Fibroblast of lung (primary cell): ENCODE data around the gene CHIT1. TPM values are rescaled to one million over a fixed set of nuclear protein-coding genes. Genes with fewer than 3 reads are reported as not detected.

Experiments
- DNase-seq, 2 donors: peaks; one replicate each; pipeline versions ENCODE4 v3.0.0 to v3.0.0-alpha.2; 2010; ENCODE audit warnings: low read depth in 2 of 2
- H2AFZ ChIP-seq: 2 replicates; pipeline ENCODE4 v1.5.1; 2012; ENCODE audit warnings: low read length, control low read depth, inconsistent platforms
- H3K27ac ChIP-seq: 2 replicates; pipeline ENCODE4 v1.5.1; 2011; ENCODE audit warnings: low read length, control low read depth; ENCODE audit not compliant: insufficient read depth
- H3K27me3 ChIP-seq: 2 replicates; pipeline ENCODE4 v1.5.1; 2011; ENCODE audit warnings: mild to moderate bottlenecking, low read length; ENCODE audit not compliant: control insufficient read depth, insufficient read depth
- H3K36me3 ChIP-seq: 2 replicates; pipeline ENCODE4 v1.5.1; 2011; ENCODE audit warnings: low read length; ENCODE audit not compliant: control insufficient read depth, insufficient read depth
- H3K4me1 ChIP-seq: 2 replicates; pipeline ENCODE4 v1.5.1; 2011; ENCODE audit warnings: low read length; ENCODE audit not compliant: control insufficient read depth, insufficient read depth; ENCODE audit errors: extremely low read depth
- H3K4me2 ChIP-seq: 2 replicates; pipeline ENCODE4 v1.5.1; 2011; ENCODE audit warnings: low read length, control low read depth; ENCODE audit not compliant: insufficient read depth; ENCODE audit errors: extremely low read depth
- H3K4me3 ChIP-seq, 4 experiments: fragments of 200-600 bp in 1 of 4; sonication (generic) in 1 of 4; replicated peaks in 1 of 4; 2 replicates each; pipeline ENCODE4 v1.5.1; 2011 to 2016; ENCODE audit warnings: low read length in 4 of 4, low read depth in 3 of 4, mild to moderate bottlenecking in 3 of 4, control low read depth in 2 of 4, inconsistent platforms in 1 of 4, mixed read lengths in 1 of 4; ENCODE audit not compliant: insufficient read depth in 1 of 4; ENCODE audit errors: control extremely low read depth in 1 of 4
- H3K79me2 ChIP-seq: 2 replicates; pipeline ENCODE4 v1.5.1; 2012; ENCODE audit warnings: mild to moderate bottlenecking, low read length, inconsistent platforms; ENCODE audit not compliant: control insufficient read depth, insufficient read depth
- H3K9ac ChIP-seq: 2 replicates; pipeline ENCODE4 v1.5.1; 2011; ENCODE audit warnings: mild to moderate bottlenecking, low read length, control low read depth; ENCODE audit not compliant: insufficient read depth
- H3K9me3 ChIP-seq: 2 replicates; pipeline ENCODE4 v1.5.1; 2012; ENCODE audit warnings: low read depth, low read length; ENCODE audit not compliant: control insufficient read depth, insufficient read depth
- H4K20me1 ChIP-seq: 2 replicates; pipeline ENCODE4 v1.5.1; 2011; ENCODE audit warnings: low read length; ENCODE audit not compliant: control insufficient read depth, insufficient read depth; ENCODE audit errors: extremely low read depth
- EZH2 ChIP-seq: IDR thresholded peaks from 2 replicates; pipeline ENCODE4 v1.5.1; 2012; ENCODE audit warnings: low read length, control low read depth, mild to moderate bottlenecking; ENCODE audit errors: missing control alignments
- polyA plus RNA-seq, 2 donors: library from polyadenylated mRNA; depleted of rRNA in 1 of 2; stranded (reverse) in 1 of 2; unstranded in 1 of 2; fragments of >200 nt; gene quantifications; 2 replicates each; pipeline ENCODE4 v1.2.1, GENCODE V29; 2011 to 2012; ENCODE audit warnings: missing spikeins in 1 of 2
- total RNA-seq: library from RNA; depleted of rRNA; stranded (reverse); fragments of >200 nt; gene quantifications from 2 replicates; pipeline ENCODE4 v1.2.1, GENCODE V29; 2014
- TF ChIP-seq, protein P1 (sequence below), 2 donors: IDR thresholded peaks in 1 of 2; conservative IDR thresholded peaks in 1 of 2; 1 replicate in 1 of 2; 2 replicates in 1 of 2; pipeline ENCODE4 v1.5.1; 2011 to 2012; ENCODE audit warnings: low read length in 2 of 2, control low read depth in 1 of 2, inconsistent platforms in 1 of 2, low read depth in 1 of 2, mild to moderate bottlenecking in 1 of 2

Gene CHIT1
- total and polyA plus RNA-seq, 2 donors (not counting 1 experiment from before 2014, with no cell fraction given) = not detected

DNA sequence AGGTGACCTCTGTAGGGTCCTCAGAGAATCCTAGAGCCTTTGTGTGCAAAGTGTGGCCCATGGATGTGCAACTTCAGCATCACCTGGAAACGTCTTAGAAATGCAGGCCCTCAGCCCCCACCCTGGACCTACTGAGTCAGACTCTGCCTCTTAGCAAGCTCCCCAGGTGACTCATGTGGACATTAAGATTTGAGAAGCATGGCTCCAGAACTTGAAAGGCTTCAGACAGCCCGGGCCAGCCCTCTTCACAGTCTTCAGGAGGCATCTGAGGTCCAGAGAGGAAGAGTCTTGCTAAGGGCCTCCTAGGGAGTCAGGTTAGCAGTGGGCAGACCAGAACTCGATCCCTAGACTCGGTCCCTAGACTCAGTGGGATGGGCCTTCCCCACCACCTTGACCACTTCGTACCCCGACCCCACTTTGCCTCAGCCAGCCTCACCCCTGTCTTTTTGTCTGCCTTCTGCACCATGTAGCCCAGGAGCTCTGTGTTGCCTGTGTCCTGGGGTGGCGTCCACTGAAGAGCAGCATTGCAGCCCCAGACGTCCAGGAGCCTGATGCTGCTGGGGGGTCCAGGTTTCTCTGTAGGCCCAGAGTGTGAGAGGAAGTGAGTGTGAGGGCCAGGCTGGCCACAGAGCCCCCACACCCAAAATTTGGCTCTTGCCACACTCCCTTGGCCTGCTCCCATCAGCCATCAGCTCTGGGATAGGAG, 58.7 kb downstream of the CHIT1 start:
- Histone ChIP-seq H3K36me3 (no peaks in the 10 kb centered on the region), H3K9ac (no peak overlapping the region), H3K9me3 (no peaks in the 10 kb centered on the region), H4K20me1 (no peaks in the 10 kb centered on the region), H3K4me1 (peaks cover 3% of the 10 kb centered on the region), H3K27ac (no peak overlapping the region), H3K27me3 (no peaks in the 10 kb centered on the region), H3K4me3 (no peak overlapping the region), H2AFZ (no peak overlapping the region), H3K79me2 (no peaks in the 10 kb centered on the region), H3K4me2 (no peak overlapping the region)
- TF ChIP-seq, protein P1, sequence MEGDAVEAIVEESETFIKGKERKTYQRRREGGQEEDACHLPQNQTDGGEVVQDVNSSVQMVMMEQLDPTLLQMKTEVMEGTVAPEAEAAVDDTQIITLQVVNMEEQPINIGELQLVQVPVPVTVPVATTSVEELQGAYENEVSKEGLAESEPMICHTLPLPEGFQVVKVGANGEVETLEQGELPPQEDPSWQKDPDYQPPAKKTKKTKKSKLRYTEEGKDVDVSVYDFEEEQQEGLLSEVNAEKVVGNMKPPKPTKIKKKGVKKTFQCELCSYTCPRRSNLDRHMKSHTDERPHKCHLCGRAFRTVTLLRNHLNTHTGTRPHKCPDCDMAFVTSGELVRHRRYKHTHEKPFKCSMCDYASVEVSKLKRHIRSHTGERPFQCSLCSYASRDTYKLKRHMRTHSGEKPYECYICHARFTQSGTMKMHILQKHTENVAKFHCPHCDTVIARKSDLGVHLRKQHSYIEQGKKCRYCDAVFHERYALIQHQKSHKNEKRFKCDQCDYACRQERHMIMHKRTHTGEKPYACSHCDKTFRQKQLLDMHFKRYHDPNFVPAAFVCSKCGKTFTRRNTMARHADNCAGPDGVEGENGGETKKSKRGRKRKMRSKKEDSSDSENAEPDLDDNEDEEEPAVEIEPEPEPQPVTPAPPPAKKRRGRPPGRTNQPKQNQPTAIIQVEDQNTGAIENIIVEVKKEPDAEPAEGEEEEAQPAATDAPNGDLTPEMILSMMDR (conservative IDR thresholded peaks at IDR 0.05 in 1 of 2, IDR thresholded peaks at IDR 0.05 in 1 of 2; ENCODE audit: low read depth in 1 of 2, low read length in 2 of 2) = no peak
- no peak for TF ChIP-seq EZH2
- DNase-seq = peak in 1 of 2 donors; percentile 36

DNA sequence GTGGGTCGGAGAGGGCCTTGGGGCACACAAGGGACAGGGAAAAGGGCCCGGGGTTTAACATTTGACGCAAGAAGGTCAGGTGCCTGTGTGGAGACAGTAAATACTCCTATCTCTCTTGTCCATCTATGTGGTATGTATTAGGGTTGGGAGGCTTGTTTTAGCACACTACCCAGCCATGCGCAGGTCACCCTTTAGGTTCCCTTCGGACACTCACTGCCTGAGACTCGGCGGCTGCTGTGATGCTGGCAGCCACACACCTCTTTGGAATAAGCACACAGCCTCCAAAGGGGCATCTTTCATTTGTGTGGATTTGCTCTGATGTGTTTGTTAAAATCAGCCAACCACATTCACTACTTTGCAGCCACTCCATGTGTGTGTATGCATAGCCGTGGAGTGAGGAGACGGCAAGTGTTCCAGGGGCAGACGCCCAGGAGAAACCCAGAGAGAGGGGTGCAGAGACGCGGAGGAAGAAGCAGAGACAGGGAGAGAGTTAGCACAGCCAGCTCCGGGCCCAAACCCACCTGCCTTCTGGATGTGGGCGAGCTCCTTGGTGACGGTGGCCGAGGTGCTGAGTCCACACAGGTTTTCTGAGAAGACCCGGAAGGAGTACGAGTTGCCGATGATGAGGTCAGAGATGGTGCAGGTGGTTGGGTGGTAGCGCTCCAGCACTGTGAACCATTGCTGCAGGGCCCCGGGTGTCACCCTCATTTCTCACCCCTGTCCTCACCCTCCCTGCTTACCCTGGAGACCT, 59.5 kb downstream of the CHIT1 start:
- H3K27ac ChIP-seq = no peak overlapping the region
- no peak overlapping the region for H3K4me3 ChIP-seq
- no peaks in the 10 kb centered on the region for H3K36me3 ChIP-seq
- H3K4me2 ChIP-seq = no peak overlapping the region
- no peak overlapping the region for H2AFZ ChIP-seq
- no peak overlapping the region for H3K9ac ChIP-seq
- H3K9me3 ChIP-seq = no peaks in the 10 kb centered on the region
- TF ChIP-seq, protein P1 (conservative IDR thresholded peaks at IDR 0.05 in 1 of 2, IDR thresholded peaks at IDR 0.05 in 1 of 2; ENCODE audit: low read depth in 1 of 2, low read length in 2 of 2) = no peak
- no peak for TF ChIP-seq EZH2
- H4K20me1 ChIP-seq = no peaks in the 10 kb centered on the region
- H3K4me1 ChIP-seq = no peaks in the 10 kb centered on the region
- no peak for DNase-seq
- no peaks in the 10 kb centered on the region for H3K27me3 ChIP-seq
- H3K79me2 ChIP-seq = no peaks in the 10 kb centered on the region

DNA sequence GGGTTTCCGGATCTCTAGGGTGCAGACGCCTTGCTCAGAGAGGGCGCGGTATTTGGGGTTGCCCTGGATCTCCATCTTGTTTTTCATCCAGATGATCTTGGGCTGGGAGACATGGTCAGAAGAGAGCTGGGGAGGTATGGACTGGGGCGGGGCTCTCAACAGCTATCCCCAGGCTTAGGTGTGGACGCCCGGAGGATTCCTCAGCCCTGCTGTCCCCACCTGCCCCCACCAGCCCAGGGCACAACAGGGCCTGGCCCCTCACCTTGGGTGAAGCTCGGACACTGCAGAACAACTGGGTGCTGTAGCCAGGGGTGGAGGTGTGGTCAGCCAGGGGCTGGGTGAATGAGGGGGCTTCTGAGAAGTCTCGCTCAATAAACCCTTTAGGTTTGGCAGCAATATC, 60.5 kb downstream of the CHIT1 start:
- H2AFZ ChIP-seq = no peak overlapping the region
- DNase-seq = no peak
- no peaks in the 10 kb centered on the region for H4K20me1 ChIP-seq
- no peak overlapping the region for H3K9ac ChIP-seq
- no peaks in the 10 kb centered on the region for H3K9me3 ChIP-seq
- H3K79me2 ChIP-seq = no peaks in the 10 kb centered on the region
- H3K27ac ChIP-seq = no peak overlapping the region
- no peak for TF ChIP-seq EZH2
- TF ChIP-seq, protein P1 (conservative IDR thresholded peaks at IDR 0.05 in 1 of 2, IDR thresholded peaks at IDR 0.05 in 1 of 2; ENCODE audit: low read depth in 1 of 2, low read length in 2 of 2) = no peak
- no peaks in the 10 kb centered on the region for H3K27me3 ChIP-seq
- H3K4me3 ChIP-seq = no peak overlapping the region
- H3K4me1 ChIP-seq = no peaks in the 10 kb centered on the region
- no peak overlapping the region for H3K4me2 ChIP-seq
- no peaks in the 10 kb centered on the region for H3K36me3 ChIP-seq
